HG02642 (cell line): Measurements from ENCODE around the gene CEP57.
A peak's percentile ranks its signal among the peaks of the same experiment; 100 is the strongest.

Experiments
- ATAC-seq: cut with Tn5 transposase; IDR thresholded peaks from one replicate; pipeline ENCODE4 v1.9.1; 2021; ENCODE audit warnings: mild to moderate bottlenecking; ENCODE audit not compliant: unreplicated experiment, poor library complexity

CEP57 gene

GRCh38 chr11:95790123-95790932 is at the start of gene CEP57:
Gene CEP57 (plus strand): TSS chr11:95790498. CDS start chr11:95790699, 201 bp downstream.
- peak; percentile 74 for ATAC-seq

GRCh38 chr11:95750101-95750500 is 40.2 kb upstream of the CEP57 start:
- no peak for ATAC-seq

- ATAC-seq, result no peak
These were observed 38.8 kb upstream of the CEP57 start for GRCh38 chr11:95751515-95751914.

GRCh38 chr11:95760941-95761340 is 29.4 kb upstream of the CEP57 start:
- no peak for ATAC-seq

- no peak for ATAC-seq
These were observed 27.8 kb upstream of the CEP57 start for GRCh38 chr11:95762534-95762933.

- ATAC-seq, result no peak
These were observed 25.9 kb upstream of the CEP57 start for GRCh38 chr11:95764267-95764898.

- no peak for ATAC-seq
These were observed 23.6 kb upstream of the CEP57 start for GRCh38 chr11:95766701-95767100.

GRCh38 chr11:95767498-95767897 is 22.8 kb upstream of the CEP57 start:
- no peak for ATAC-seq

GRCh38 chr11:95768521-95768920 is 21.8 kb upstream of the CEP57 start:
- no peak for ATAC-seq

GRCh38 chr11:95776859-95777258 is 13.4 kb upstream of the CEP57 start:
- no peak for ATAC-seq

GRCh38 chr11:95778699-95779098 is 11.6 kb upstream of the CEP57 start:
- no peak for ATAC-seq

GRCh38 chr11:95780544-95780943 is 9.8 kb upstream of the CEP57 start:
- no peak for ATAC-seq

- ATAC-seq, result peak; percentile 3
These were observed 1.3 kb upstream of the CEP57 start for GRCh38 chr11:95788921-95789505.

- ATAC-seq, result peak; percentile 77
These were observed 684 bp upstream of the CEP57 start, which contains the start of gene FAM76B for GRCh38 chr11:95789506-95790122. Gene FAM76B (minus strand): TSS chr11:95789782. CDS start chr11:95789478, 304 bp downstream.

- no peak for ATAC-seq
These were observed 823 bp downstream of the CEP57 start for GRCh38 chr11:95790933-95791708.

GRCh38 chr11:95791709-95792033 is 1.4 kb downstream of the CEP57 start:
- ATAC-seq, result no peak

GRCh38 chr11:95792200-95792599 is 1.9 kb downstream of the CEP57 start:
- no peak for ATAC-seq

- no peak for ATAC-seq
These were observed 2.4 kb downstream of the CEP57 start for GRCh38 chr11:95792700-95793099.

GRCh38 chr11:95793116-95793515 is 2.8 kb downstream of the CEP57 start:
- no peak for ATAC-seq

GRCh38 chr11:95794086-95794485 is 3.8 kb downstream of the CEP57 start:
- ATAC-seq, result no peak
